LNCaP clone FGC (cell line): ENCODE results near the gene CTRL.

Experiments used
- DNase-seq: peaks from one replicate; pipeline ENCODE4 v3.0.0-alpha.2; 2011; ENCODE audit warnings: low read depth
- H3K4me3 ChIP-seq: 2 replicates; pipeline ENCODE4 v1.5.1; 2011; ENCODE audit warnings: mild to moderate bottlenecking, low read depth, low read length, control low read depth
- CTCF ChIP-seq: IDR thresholded peaks from 2 replicates; pipeline ENCODE4 v1.5.1; 2012; ENCODE audit warnings: mild to moderate bottlenecking; ENCODE audit not compliant: control insufficient read depth, insufficient read depth; ENCODE audit errors: extremely low read depth

Gene CTRL

GRCh38 chr16:67959536-67960329 is 28.1 kb upstream of the CTRL start:
- DNase-seq, result no peak
- TF ChIP-seq CTCF, result no peak
- H3K4me3 ChIP-seq, result no peak overlapping the region

GRCh38 chr16:67957622-67958021 is 26.0 kb upstream of the CTRL start:
- no peak for TF ChIP-seq CTCF
- no peak for DNase-seq

GRCh38 chr16:67954421-67955196 is 22.9 kb upstream of the CTRL start:
- H3K4me3 ChIP-seq, result no peak overlapping the region
- no peak for TF ChIP-seq CTCF
- DNase-seq, result no peak

More at GRCh38 chr16:67957622-67958021, 26.0 kb upstream of the CTRL start:
- H3K4me3 ChIP-seq, result no peak overlapping the region

GRCh38 chr16:67953641-67954375 is 22.1 kb upstream of the CTRL start:
- H3K4me3 ChIP-seq, result no peak overlapping the region
- TF ChIP-seq CTCF, result no peak
- peak; percentile 36 for DNase-seq

GRCh38 chr16:67951485-67951884 is 19.8 kb upstream of the CTRL start:
- H3K4me3 ChIP-seq, result no peak overlapping the region
- no peak for DNase-seq
- TF ChIP-seq CTCF, result no peak

GRCh38 chr16:67950335-67950843 is 18.7 kb upstream of the CTRL start:
- H3K4me3 ChIP-seq, result no peak overlapping the region
- TF ChIP-seq CTCF, result no peak
- no peak for DNase-seq
